Smooth muscle cell (in vitro differentiated cells): ENCODE results near the gene MAPT. TPM values are rescaled to one million over a fixed set of nuclear protein-coding genes. Genes with fewer than 3 reads are reported as not detected.

ENCODE experiments used
- DNase-seq: peaks from one replicate; lab custom pipeline; 2025; ENCODE audit not compliant: unreplicated experiment; lab: John Stamatoyannopoulos, UW
- H2AFZ ChIP-seq: fragments of 200-600 bp; sonication (generic); 2 replicates; pipeline ENCODE4 v1.6.0; 2016; ENCODE audit warnings: antibody characterized with exemption, low read depth, mild to moderate bottlenecking
- H3F3A ChIP-seq: fragments of 200-600 bp; sonication (generic); 2 replicates; pipeline ENCODE4 v1.6.0; 2017; ENCODE audit warnings: antibody characterized with exemption, low read depth
- H3K27ac ChIP-seq: fragments of 200-600 bp; sonication (generic); 2 replicates; pipeline ENCODE4 v1.5.1; 2016; ENCODE audit warnings: low read depth, mild to moderate bottlenecking
- H3K27me3 ChIP-seq: fragments of 200-600 bp; sonication (generic); 2 replicates; pipeline ENCODE4 v1.6.1; 2016; ENCODE audit warnings: low read depth, mild to moderate bottlenecking
- H3K36me3 ChIP-seq: fragments of 200-600 bp; sonication (generic); 2 replicates; pipeline ENCODE4 v1.5.1; 2016; ENCODE audit warnings: low read depth
- H3K4me1 ChIP-seq: fragments of 200-600 bp; sonication (generic); 2 replicates; pipeline ENCODE4 v1.5.1; 2016; ENCODE audit warnings: low read depth
- H3K4me2 ChIP-seq: fragments of 200-600 bp; sonication (generic); 2 replicates; pipeline ENCODE4 v1.6.0; 2016; ENCODE audit warnings: mild to moderate bottlenecking
- H3K4me3 ChIP-seq: fragments of 200-600 bp; sonication (generic); 2 replicates; pipeline ENCODE4 v1.5.1; 2016; ENCODE audit warnings: mild to moderate bottlenecking
- H3K79me2 ChIP-seq: fragments of 200-600 bp; sonication (generic); 2 replicates; pipeline ENCODE4 v1.6.0; 2016; ENCODE audit warnings: low read depth, mild to moderate bottlenecking
- H3K9ac ChIP-seq: fragments of 200-600 bp; sonication (generic); 2 replicates; pipeline ENCODE4 v1.6.0; 2016; ENCODE audit warnings: low read depth
- H3K9me3 ChIP-seq: fragments of 200-600 bp; sonication (generic); replicated peaks from 2 replicates; pipeline ENCODE4 v1.5.1; 2016; ENCODE audit warnings: low read depth
- H4K20me1 ChIP-seq: fragments of 200-600 bp; sonication (generic); 2 replicates; pipeline ENCODE4 v1.6.0; 2016; ENCODE audit warnings: low read depth
- WGBS: methylation state at CpG from one replicate; pipeline ENCODE4 v1.1.7; 2016; ENCODE audit warnings: low lambda C conversion rate; 5-methylcytosine and 5-hydroxymethylcytosine counted together
- polyA plus RNA-seq: library from polyadenylated mRNA; unstranded; fragments of >200 nt; fragmentation: Nextera tagmentation; extraction: Ambion mirVana; gene quantifications from 2 replicates; pipeline ENCODE4 v1.2.1, GENCODE V29; 2016
- small RNA-seq: library from RNA; depleted of rRNA; stranded (forward); fragments of <200 nt; gene quantifications from one replicate; pipeline ENCODE3, GENCODE V24; 2014
- total RNA-seq: library from RNA; depleted of rRNA; stranded (reverse); fragments of >200 nt; gene quantifications from 2 replicates; pipeline ENCODE4 v1.2.3, GENCODE V29; 2014
- TF ChIP-seq, protein P1 (sequence below): fragments of 200-600 bp; sonication (generic); IDR thresholded peaks from 2 replicates; pipeline ENCODE4 v1.5.1; 2017; ENCODE audit warnings: borderline replicate concordance, mild to moderate bottlenecking, antibody characterized with exemption; ENCODE audit not compliant: insufficient read depth, poor library complexity, severe bottlenecking

MAPT gene
- total and polyA plus RNA-seq, 2 experiments from 2014 or later, result 0.49 to 1.7 TPM

- Histone ChIP-seq H3K9ac (no peak overlapping the region), H3K79me2 (peaks cover 79% of the 10 kb centered on the region), H3K9me3 (no peaks in the 10 kb centered on the region), H4K20me1 (peaks cover 94% of the 10 kb centered on the region), H3K4me2 (no peak overlapping the region), H3F3A (no peaks in the 10 kb centered on the region), H3K4me1 (peaks cover 26% of the 10 kb centered on the region), H3K36me3 (peaks cover 2% of the 10 kb centered on the region), H2AFZ (no peak overlapping the region), H3K4me3 (no peak overlapping the region), H3K27ac (peak overlapping the region; percentile 67), H3K27me3 (no peaks in the 10 kb centered on the region)
- 84% methylated on average over 5 of the region's 5 CpGs for WGBS
- TF ChIP-seq, protein P1, sequence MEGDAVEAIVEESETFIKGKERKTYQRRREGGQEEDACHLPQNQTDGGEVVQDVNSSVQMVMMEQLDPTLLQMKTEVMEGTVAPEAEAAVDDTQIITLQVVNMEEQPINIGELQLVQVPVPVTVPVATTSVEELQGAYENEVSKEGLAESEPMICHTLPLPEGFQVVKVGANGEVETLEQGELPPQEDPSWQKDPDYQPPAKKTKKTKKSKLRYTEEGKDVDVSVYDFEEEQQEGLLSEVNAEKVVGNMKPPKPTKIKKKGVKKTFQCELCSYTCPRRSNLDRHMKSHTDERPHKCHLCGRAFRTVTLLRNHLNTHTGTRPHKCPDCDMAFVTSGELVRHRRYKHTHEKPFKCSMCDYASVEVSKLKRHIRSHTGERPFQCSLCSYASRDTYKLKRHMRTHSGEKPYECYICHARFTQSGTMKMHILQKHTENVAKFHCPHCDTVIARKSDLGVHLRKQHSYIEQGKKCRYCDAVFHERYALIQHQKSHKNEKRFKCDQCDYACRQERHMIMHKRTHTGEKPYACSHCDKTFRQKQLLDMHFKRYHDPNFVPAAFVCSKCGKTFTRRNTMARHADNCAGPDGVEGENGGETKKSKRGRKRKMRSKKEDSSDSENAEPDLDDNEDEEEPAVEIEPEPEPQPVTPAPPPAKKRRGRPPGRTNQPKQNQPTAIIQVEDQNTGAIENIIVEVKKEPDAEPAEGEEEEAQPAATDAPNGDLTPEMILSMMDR, result no peak
- no peak for DNase-seq
These were observed 177.4 kb downstream of the MAPT start for GRCh38 chr17:46071796-46072195.

- H3F3A ChIP-seq, result peaks cover 3% of the 10 kb centered on the region
- peaks cover 26% of the 10 kb centered on the region for H3K4me1 ChIP-seq
- peak overlapping the region; percentile 47 for H3K4me2 ChIP-seq
- no peak overlapping the region for H3K4me3 ChIP-seq
- no peaks in the 10 kb centered on the region for H3K36me3 ChIP-seq
- H4K20me1 ChIP-seq, result peaks cover 95% of the 10 kb centered on the region
- H2AFZ ChIP-seq, result no peak overlapping the region
- H3K9me3 ChIP-seq, result no peaks in the 10 kb centered on the region
- WGBS, result 84% methylated on average over 1 of the region's 1 CpG
- H3K9ac ChIP-seq, result no peak overlapping the region
- TF ChIP-seq, protein P1, result no peak
- DNase-seq, result no peak
- H3K27ac ChIP-seq, result peak overlapping the region; percentile 67
- no peaks in the 10 kb centered on the region for H3K27me3 ChIP-seq
- peaks cover 83% of the 10 kb centered on the region for H3K79me2 ChIP-seq
These were observed 178.6 kb downstream of the MAPT start for GRCh38 chr17:46072998-46073397.

- H3K4me2 ChIP-seq, result no peak overlapping the region
- DNase-seq, result no peak
- no peaks in the 10 kb centered on the region for H3K27me3 ChIP-seq
- peaks cover 26% of the 10 kb centered on the region for H3K4me1 ChIP-seq
- WGBS, result 96% methylated on average over 1 of the region's 1 CpG
- TF ChIP-seq, protein P1, result no peak
- H3K79me2 ChIP-seq, result peaks cover 76% of the 10 kb centered on the region
- H4K20me1 ChIP-seq, result peaks cover 97% of the 10 kb centered on the region
- H3K9me3 ChIP-seq, result no peaks in the 10 kb centered on the region
- no peak overlapping the region for H2AFZ ChIP-seq
- H3K36me3 ChIP-seq, result no peaks in the 10 kb centered on the region
- H3K9ac ChIP-seq, result no peak overlapping the region
- peaks cover 3% of the 10 kb centered on the region for H3F3A ChIP-seq
- peak overlapping the region; percentile 67 for H3K27ac ChIP-seq
- H3K4me3 ChIP-seq, result no peak overlapping the region
These were observed 180.2 kb downstream of the MAPT start for GRCh38 chr17:46074540-46074939.

Small RNAs within 50 kb of the gene (small RNA-seq; reads per million reads assigned to genes)
- gene RF00017, result not detected

Other genes with a start within 250 kb of the MAPT start
- gene CRHR1, start 110.2 kb upstream of the MAPT start, total RNA-seq, result 0.09 TPM in 1 of 2 replicates, not detected in the other
- gene CRHR1, start 110.2 kb upstream of the MAPT start, polyA plus RNA-seq, result not detected in 2 replicates
- not detected in 2 replicates for gene SPPL2C, start 49.7 kb upstream of the MAPT start, total RNA-seq
- gene SPPL2C, start 49.7 kb upstream of the MAPT start, polyA plus RNA-seq, result not detected in 2 replicates
- not detected in 2 replicates for gene STH, start 104.7 kb downstream of the MAPT start, total RNA-seq
- gene STH, start 104.7 kb downstream of the MAPT start, polyA plus RNA-seq, result 0.78 TPM in 1 of 2 replicates, not detected in the other